H9 (cell line): Measurements from ENCODE around the gene CACNG8. TPM values are rescaled to one million over a fixed set of nuclear protein-coding genes. Genes with fewer than 3 reads are reported as not detected.

ENCODE experiments used
- DNase-seq: peaks from one replicate; pipeline ENCODE4 v3.0.0-alpha.2; 2017
- H2AFZ ChIP-seq: one replicate; pipeline ENCODE4 v1.6.1; 2013; ENCODE audit warnings: mild to moderate bottlenecking, low read length, control low read depth, moderate library complexity
- H2AK5ac ChIP-seq: 2 replicates; pipeline ENCODE4 v1.6.1; 2013; ENCODE audit warnings: low read length, control low read depth, mixed read lengths; ENCODE audit not compliant: insufficient read length
- H2BK120ac ChIP-seq: one replicate; pipeline ENCODE4 v1.6.1; 2013; ENCODE audit warnings: low read depth, mild to moderate bottlenecking, low read length, control low read depth, inconsistent platforms; ENCODE audit not compliant: poor library complexity, severe bottlenecking
- H2BK12ac ChIP-seq: 2 replicates; pipeline ENCODE4 v1.6.1; 2013; ENCODE audit warnings: low read length, control low read depth, mixed read lengths, low read depth; ENCODE audit not compliant: insufficient read length
- H2BK15ac ChIP-seq: 2 replicates; pipeline ENCODE4 v1.6.1; 2013; ENCODE audit warnings: low read depth, low read length, control low read depth
- H2BK20ac ChIP-seq: one replicate; pipeline ENCODE4 v1.6.1; 2013; ENCODE audit warnings: low read depth, mild to moderate bottlenecking, low read length, control low read depth, inconsistent platforms; ENCODE audit not compliant: poor library complexity, severe bottlenecking
- H2BK5ac ChIP-seq: 2 replicates; pipeline ENCODE4 v1.6.1; 2013; ENCODE audit warnings: low read length, control low read depth, mixed read lengths; ENCODE audit not compliant: insufficient read length
- H3K14ac ChIP-seq: 2 replicates; pipeline ENCODE4 v1.6.1; 2013; ENCODE audit warnings: low read length, control low read depth; ENCODE audit not compliant: insufficient read depth
- H3K18ac ChIP-seq: 2 replicates; pipeline ENCODE4 v1.6.1; 2013; ENCODE audit warnings: low read depth, mild to moderate bottlenecking, mixed read lengths, low read length, control low read depth; ENCODE audit not compliant: insufficient read length
- H3K23ac ChIP-seq: 2 replicates; pipeline ENCODE4 v1.6.1; 2013; ENCODE audit warnings: low read length, control low read depth, mixed read lengths, low read depth; ENCODE audit not compliant: insufficient read length
- H3K23me2 ChIP-seq: 2 replicates; pipeline ENCODE4 v1.6.1; 2013; ENCODE audit warnings: low read depth, mild to moderate bottlenecking, mixed read lengths, low read length, control low read depth; ENCODE audit not compliant: insufficient read length, poor library complexity, severe bottlenecking
- H3K27ac ChIP-seq: 2 replicates; pipeline ENCODE4 v1.5.1; 2013; ENCODE audit warnings: low read length, control low read depth, mixed read lengths, low read depth; ENCODE audit not compliant: insufficient read length
- H3K27me3 ChIP-seq: 2 replicates; pipeline ENCODE4 v1.6.1; 2013; ENCODE audit warnings: low read length, control low read depth, inconsistent platforms; ENCODE audit not compliant: insufficient read depth
- H3K4ac ChIP-seq: 2 replicates; pipeline ENCODE4 v1.6.1; 2013; ENCODE audit warnings: low read depth, mild to moderate bottlenecking, control low read depth, inconsistent platforms, low read length, moderate library complexity
- H3K4me1 ChIP-seq: 2 replicates; pipeline ENCODE4 v1.6.1; 2013; ENCODE audit warnings: low read length, control low read depth, inconsistent platforms; ENCODE audit not compliant: insufficient read depth
- H3K4me2 ChIP-seq: 2 replicates; pipeline ENCODE4 v1.6.1; 2013; ENCODE audit warnings: low read length, control low read depth, mixed read lengths; ENCODE audit not compliant: insufficient read length, insufficient read depth
- H3K56ac ChIP-seq: 2 replicates; pipeline ENCODE4 v1.6.1; 2013; ENCODE audit warnings: low read depth, mild to moderate bottlenecking, mixed read lengths, low read length, control low read depth; ENCODE audit not compliant: insufficient read length
- H3K79me1 ChIP-seq: 2 replicates; pipeline ENCODE4 v1.6.1; 2013; ENCODE audit warnings: low read depth, mild to moderate bottlenecking, moderate library complexity, low read length, control low read depth, inconsistent platforms; ENCODE audit not compliant: insufficient read depth, poor library complexity, severe bottlenecking
- H3K79me2 ChIP-seq: 2 replicates; pipeline ENCODE4 v1.6.1; 2013; ENCODE audit warnings: low read length, control low read depth, inconsistent platforms; ENCODE audit not compliant: insufficient read depth
- H3K9ac ChIP-seq: 2 replicates; pipeline ENCODE4 v1.6.1; 2013; ENCODE audit warnings: low read length, control low read depth, mixed read lengths; ENCODE audit not compliant: insufficient read length; ENCODE audit errors: extremely low read depth
- H3K9me3 ChIP-seq: one replicate; pipeline ENCODE4 v1.6.1; 2013; ENCODE audit warnings: low read depth, low read length, inconsistent platforms; ENCODE audit not compliant: control insufficient read depth
- H3T11ph ChIP-seq: one replicate; pipeline ENCODE4 v1.6.1; 2013; ENCODE audit warnings: mild to moderate bottlenecking, low read length, control low read depth, inconsistent platforms
- H4K20me1 ChIP-seq: one replicate; pipeline ENCODE4 v1.6.1; 2013; ENCODE audit not compliant: control insufficient read depth, insufficient read length, insufficient read depth
- H4K5ac ChIP-seq: 2 replicates; pipeline ENCODE4 v1.6.1; 2013; ENCODE audit warnings: low read depth, mild to moderate bottlenecking, mixed read lengths, low read length, control low read depth; ENCODE audit not compliant: insufficient read length
- H4K8ac ChIP-seq: replicated peaks from 2 replicates; pipeline ENCODE4 v1.6.1; 2013; ENCODE audit warnings: low read length, control low read depth, mixed read lengths, low read depth; ENCODE audit not compliant: insufficient read length
- H4K91ac ChIP-seq: 2 replicates; pipeline ENCODE4 v1.6.1; 2013; ENCODE audit warnings: low read depth, mild to moderate bottlenecking, moderate library complexity, mixed read lengths, low read length, control low read depth; ENCODE audit not compliant: insufficient read length
- H3K27ac Mint-ChIP-seq, 3 experiments: 2 replicates in 2 of 3; 3 replicates in 1 of 3; pipeline ENCODE4 v1.8.0; 2020 to 2021; ENCODE audit warnings: mixed read lengths in 3 of 3, mild to moderate bottlenecking in 1 of 3, moderate library complexity in 1 of 3
- H3K27me3 Mint-ChIP-seq: 2 replicates; pipeline ENCODE4 v1.8.0; 2021; ENCODE audit warnings: low read depth, mild to moderate bottlenecking, moderate library complexity, mixed read lengths
- H3K36me3 Mint-ChIP-seq, 3 experiments: 2 replicates in 2 of 3; 3 replicates in 1 of 3; pipeline ENCODE4 v1.8.0; 2020 to 2021; ENCODE audit warnings: low read depth in 3 of 3, mixed read lengths in 3 of 3; ENCODE audit not compliant: insufficient read depth in 1 of 3
- H3K4me1 Mint-ChIP-seq, 2 experiments: 2 replicates each; pipeline ENCODE4 v1.8.0; 2020; ENCODE audit warnings: mixed read lengths in 2 of 2
- H3K4me3 Mint-ChIP-seq, 2 experiments: 2 replicates in 1 of 2; 3 replicates in 1 of 2; pipeline ENCODE4 v1.8.0; 2020 to 2021; ENCODE audit warnings: mild to moderate bottlenecking in 2 of 2, mixed read lengths in 2 of 2, moderate library complexity in 1 of 2
- H3K9me3 Mint-ChIP-seq, 2 experiments: 2 replicates in 1 of 2; 3 replicates in 1 of 2; pipeline ENCODE4 v1.8.0; 2020; ENCODE audit warnings: mild to moderate bottlenecking in 2 of 2, mixed read lengths in 2 of 2, moderate library complexity in 1 of 2
- CTCF ChIP-seq: fragments of 200-600 bp; sonication (generic); conservative IDR thresholded peaks from 3 replicates; pipeline ENCODE4 v1.8.0; 2021; ENCODE audit warnings: antibody characterized with exemption, mild to moderate bottlenecking
- WGBS: extraction: QIAGEN DNeasy Blood & Tissue Kit; methylation state at CpG from one replicate; pipeline ENCODE4 v1.1.7; 2013; ENCODE audit warnings: missing lambda C conversion rate, low lambda C conversion rate, mixed read lengths; ENCODE audit not compliant: insufficient read length; ENCODE audit errors: extremely low coverage; 5-methylcytosine and 5-hydroxymethylcytosine counted together
- total RNA-seq: library from RNA; stranded (reverse); gene quantifications from 2 replicates; pipeline ENCODE4 v1.2.1, GENCODE V29; 2021

The CACNG8 gene
- total RNA-seq, 1 experiment from 2014 or later, result 7.1 TPM

GRCh38 chr19:54009440-54009839 is 46.7 kb downstream of the CACNG8 start:
- Histone ChIP-seq H3K79me1 (no peaks in the 10 kb centered on the region), H2BK120ac (no peak overlapping the region), H3K23ac (no peak overlapping the region), H3K18ac (no peak overlapping the region), H2BK15ac (no peak overlapping the region), H2BK5ac (no peak overlapping the region), H3K27ac (no peak overlapping the region), H2AFZ (no peak overlapping the region), H4K20me1 (no peaks in the 10 kb centered on the region), H3K4me1 (no peaks in the 10 kb centered on the region; the same call in 1 of the 2 replicates), H4K5ac (no peak overlapping the region), H3K27me3 (no peaks in the 10 kb centered on the region), H3K4ac (no peak overlapping the region), H2BK20ac (no peak overlapping the region), H2AK5ac (no peak overlapping the region), H2BK12ac (no peak overlapping the region), H3K9me3 (no peaks in the 10 kb centered on the region), H3K14ac (no peak overlapping the region), H4K91ac (no peak overlapping the region), H3K23me2 (no peaks in the 10 kb centered on the region), H3K79me2 (no peaks in the 10 kb centered on the region), H3K4me2 (no peak overlapping the region), H4K8ac (no peak overlapping the region), H3K9ac (no peak overlapping the region), H3K56ac (no peak overlapping the region), H3T11ph (no peak overlapping the region)
- Mint-ChIP-seq H3K27me3 (peaks cover 10% of the 10 kb centered on the region), H3K4me1 (peaks cover 8 to 23% of the 10 kb centered on the region in 2 experiments), H3K27ac (no peak overlapping the region), H3K36me3 (no peaks in the 10 kb centered on the region), H3K4me3 (no peak overlapping the region; a peak in 1 of 5 replicates), H3K9me3 (peaks cover 0 to 2% of the 10 kb centered on the region in 2 experiments; a peak in 1 of 5 replicates)
- DNase-seq, result no peak
- TF ChIP-seq CTCF, result no peak
- no CpG with 5 or more reads among the region's 8 CpGs for WGBS
